ENCODE data around the gene ZC3H14.

ZC3H14 gene

DNA sequence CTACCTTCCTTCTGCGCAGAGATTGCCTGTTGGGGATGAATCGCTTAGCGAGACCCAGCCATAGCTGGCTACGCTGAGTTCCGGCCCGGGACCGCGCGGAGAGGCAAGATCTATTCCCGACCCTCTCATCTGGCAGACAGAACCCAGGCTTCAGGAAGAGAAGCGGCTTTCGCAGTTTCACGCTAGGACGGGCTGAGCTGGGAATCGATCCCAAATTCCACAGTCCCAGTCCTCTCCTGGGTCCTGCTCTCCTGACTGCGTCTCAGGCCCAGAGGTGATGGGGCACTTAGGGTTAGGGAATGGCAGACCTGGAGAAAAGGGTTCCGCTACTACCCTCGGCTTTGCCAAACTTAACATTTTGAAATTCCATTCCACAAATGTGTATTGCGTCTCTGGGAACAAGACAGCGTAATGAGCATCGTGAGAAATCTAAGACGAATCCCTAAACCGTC is 10.8 kb upstream of the ZC3H14 start:
- DNase-seq: no peak

- no peak for DNase-seq
These were observed 10.0 kb upstream of the ZC3H14 start for GRCh38 chr14:88552876-88553275.

DNA sequence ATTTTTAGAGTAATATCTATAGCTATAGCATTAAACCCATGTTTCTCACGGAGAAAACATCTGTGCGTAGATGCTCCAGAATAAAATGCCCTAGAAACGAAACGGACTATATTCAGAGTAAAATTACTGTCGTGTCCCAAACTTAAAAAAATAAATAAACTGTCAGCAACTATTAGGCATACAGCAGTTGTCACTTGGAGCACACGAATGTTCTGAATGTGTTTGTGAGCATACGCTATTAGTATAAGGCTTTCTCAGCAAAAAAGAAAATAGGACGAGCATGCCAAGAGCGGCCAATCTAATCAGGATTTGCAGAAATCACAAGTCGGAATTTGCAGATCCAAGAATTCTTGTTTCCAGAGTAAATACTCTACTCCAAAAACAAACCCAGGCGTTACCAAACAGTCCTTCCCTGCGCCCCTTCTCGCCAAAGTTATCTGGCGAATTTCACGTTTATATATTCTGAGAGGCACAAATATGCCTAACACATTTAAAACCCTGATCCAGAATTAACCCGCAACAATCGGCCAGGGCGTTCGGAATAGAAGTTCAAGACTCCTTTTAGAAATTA is 8.9 kb upstream of the ZC3H14 start:
- no peak for DNase-seq

GRCh38 chr14:88554457-88555286 is 8.2 kb upstream of the ZC3H14 start, which contains the start of gene PTPN21:
PTPN21 (minus strand) TSS chr14:88555007; CDS start chr14:88550417, 4,590 bp downstream.
- peak; percentile 4 for DNase-seq

- no peak for DNase-seq
These were observed 6.3 kb upstream of the ZC3H14 start for GRCh38 chr14:88556581-88556980.

DNA sequence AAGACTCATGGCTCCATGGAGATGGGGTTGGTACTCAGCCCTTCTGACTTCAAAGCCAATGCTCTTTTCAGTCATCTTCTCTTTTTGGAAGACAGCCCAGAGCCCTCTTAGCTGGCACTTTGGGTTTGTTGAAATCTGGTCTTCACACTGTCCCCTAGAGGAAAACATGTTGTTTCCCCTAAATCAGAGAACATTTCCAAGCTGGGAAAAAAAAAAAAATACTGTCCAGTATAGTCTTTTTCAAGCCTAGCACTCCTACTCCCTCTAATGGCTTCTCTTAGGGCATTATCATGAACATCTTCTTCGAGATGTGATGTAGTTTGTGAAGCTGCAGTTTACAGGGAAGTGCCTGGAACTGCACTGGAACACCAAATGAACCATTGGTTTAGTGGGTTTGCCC is 3.0 kb upstream of the ZC3H14 start:
- DNase-seq: no peak

- no peak for DNase-seq
These were observed 356 bp upstream of the ZC3H14 start for GRCh38 chr14:88562532-88562830.

DNA sequence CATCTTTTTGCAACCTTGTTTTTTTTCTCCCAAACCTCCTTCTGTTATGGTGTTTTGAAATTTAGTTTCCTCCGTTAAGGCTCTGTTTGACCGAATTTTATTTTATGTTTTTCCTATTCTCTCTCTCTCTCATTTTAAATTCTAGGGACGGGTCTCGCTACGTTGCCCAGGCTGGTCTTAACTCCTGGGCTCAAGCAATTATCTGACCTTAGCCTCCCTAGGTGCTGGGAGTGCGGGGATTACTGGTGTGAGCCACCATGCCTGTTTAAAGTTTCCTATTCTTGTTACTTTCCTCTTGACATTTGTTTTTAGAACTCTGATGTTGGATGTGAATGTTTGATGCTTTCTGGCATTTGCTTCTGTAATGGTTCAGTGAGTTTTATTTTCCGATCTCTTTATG is 1.0 kb downstream of the ZC3H14 start:
- DNase-seq: no peak

- DNase-seq: no peak
These were observed 2.6 kb downstream of the ZC3H14 start for GRCh38 chr14:88565427-88565826.

GRCh38 chr14:88568196-88568595 is 5.4 kb downstream of the ZC3H14 start:
- DNase-seq: no peak

- DNase-seq: no peak
These were observed 9.3 kb downstream of the ZC3H14 start for GRCh38 chr14:88572117-88572516.

GRCh38 chr14:88576222-88576621 is 13.4 kb downstream of the ZC3H14 start:
- DNase-seq: no peak

GRCh38 chr14:88584451-88584850 is 21.6 kb downstream of the ZC3H14 start:
- DNase-seq: no peak

- no peak for DNase-seq
These were observed 25.2 kb downstream of the ZC3H14 start for GRCh38 chr14:88588081-88588480.

DNA sequence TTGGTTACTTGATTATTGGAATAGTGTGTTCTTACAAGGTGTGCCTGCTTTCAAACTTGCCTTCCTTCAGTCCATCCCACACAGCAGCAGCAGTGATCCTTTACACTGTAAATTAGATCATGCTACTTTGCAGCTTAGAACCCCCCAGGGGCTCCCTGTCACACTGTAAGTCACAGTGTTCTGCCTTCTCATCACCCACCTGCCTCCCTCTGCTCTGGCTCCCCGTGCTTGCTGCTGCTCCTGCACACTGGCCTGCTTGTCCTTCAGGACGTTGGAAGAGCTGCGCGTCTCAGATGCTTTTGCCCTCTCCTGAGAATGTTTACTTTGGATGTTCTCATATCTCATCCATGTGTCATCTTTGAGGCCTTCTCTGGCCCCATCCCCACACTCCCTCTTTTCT is 27.3 kb downstream of the ZC3H14 start:
- DNase-seq: no peak

DNA sequence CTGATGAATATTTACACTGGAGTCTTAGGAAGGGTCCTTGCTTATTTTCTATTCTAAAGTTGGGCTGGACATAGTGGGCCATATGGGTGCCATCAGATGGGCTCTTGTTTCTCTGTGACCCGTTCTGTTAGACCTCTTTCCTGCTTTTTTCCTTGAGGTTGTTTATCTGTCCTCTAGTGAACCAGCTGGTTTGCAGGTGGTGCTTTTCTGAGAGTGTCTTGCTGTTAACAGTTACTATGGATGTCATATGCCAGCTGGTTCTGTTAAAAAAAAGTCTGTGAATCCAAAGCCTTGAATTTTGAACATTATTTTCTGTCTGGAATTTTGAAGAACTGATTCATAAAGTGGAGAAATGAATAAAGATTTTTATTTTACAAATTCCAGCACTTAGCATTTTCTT is 29.2 kb downstream of the ZC3H14 start:
- DNase-seq: no peak

DNA sequence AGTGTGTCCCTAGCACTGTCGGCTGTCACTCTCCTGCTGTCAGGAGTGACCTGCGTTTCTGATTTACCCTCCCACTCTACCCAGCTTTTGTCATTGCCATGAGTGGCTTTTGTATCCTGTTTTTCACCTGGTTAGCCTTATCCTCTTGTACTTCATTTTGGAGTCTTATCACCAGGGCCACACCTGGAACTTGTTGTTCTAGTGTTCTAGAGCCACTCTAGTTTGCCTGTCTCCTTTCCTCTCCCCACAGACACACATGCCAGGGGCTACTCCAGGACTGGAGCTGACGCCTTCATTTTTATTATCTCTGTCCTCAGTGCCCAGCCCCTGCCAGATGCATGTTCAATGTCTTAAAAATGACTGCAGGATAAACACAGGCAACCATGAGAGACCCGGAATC is 34.2 kb downstream of the ZC3H14 start:
- DNase-seq: no peak

- DNase-seq: no peak
These were observed 34.8 kb downstream of the ZC3H14 start for GRCh38 chr14:88597601-88598000.

DNA sequence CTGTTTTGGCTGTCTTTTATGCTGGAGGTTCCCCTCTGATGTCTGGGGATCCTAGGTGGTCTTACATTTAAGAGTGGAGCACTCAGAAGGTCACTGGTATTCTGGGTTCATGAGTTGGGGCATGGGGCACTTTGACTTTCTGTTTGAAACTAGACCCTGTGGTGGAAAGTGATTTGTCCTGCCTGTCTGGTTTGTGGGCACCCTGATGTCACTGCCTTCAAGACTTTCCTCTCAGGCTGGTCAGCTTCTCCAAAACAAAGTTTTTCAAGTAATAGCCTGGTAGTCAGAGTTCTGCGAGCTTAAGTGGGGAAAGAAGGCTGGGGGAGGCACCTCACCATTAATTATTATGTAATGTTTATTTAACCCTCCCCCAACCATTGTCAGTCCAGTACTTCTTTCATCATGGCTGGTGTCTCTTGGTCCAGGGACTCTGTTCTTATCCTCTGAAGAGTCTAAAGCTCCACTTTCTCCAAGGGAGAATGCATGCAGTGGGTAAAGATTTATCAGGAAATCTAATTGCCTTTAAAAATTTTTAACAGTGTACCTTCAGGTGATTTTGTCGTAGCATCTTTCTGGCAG is 35.3 kb downstream of the ZC3H14 start:
- no peak for DNase-seq

DNA sequence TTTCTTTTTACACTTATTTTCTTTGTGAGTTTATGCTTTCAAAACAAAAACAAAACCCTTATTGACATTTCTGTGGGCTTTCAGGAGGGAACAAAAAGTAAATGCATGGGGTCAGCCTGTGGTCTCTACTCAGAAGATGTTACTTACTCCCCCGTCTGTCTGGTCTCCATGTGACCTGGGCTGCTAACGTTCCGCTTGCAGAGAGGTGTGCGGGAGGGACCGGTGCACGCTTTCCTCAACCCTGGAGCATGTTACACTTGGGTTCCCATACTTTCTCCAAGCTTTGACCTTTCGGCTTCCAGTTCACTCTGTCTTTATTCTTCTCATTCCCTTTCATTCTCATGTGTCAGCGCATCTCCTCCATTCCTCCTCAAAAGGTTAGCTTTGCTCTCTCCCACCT is 36.5 kb downstream of the ZC3H14 start:
- no peak for DNase-seq

- no peak for DNase-seq
These were observed 37.1 kb downstream of the ZC3H14 start for GRCh38 chr14:88599761-88600439.

DNA sequence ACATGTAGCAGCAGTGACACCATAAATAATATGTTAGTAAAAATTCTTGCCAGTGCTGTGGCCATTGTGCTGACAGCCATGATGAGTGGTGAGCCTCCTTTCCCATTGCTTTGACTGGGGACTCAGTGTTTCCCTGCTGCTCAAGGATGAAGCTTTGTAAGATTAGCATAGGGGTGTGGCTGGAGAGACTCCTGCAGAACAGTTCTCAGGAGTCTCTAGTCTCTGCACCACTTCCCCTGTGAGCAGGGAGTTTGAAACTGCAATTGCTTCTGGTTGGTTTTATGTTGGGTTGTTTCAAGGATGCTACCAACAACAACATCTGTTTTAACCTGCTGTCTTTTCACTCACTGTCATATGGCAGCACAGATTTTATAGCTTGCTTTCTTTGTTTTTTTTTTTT is 41.4 kb downstream of the ZC3H14 start:
- no peak for DNase-seq

- no peak for DNase-seq
These were observed 42.8 kb downstream of the ZC3H14 start for GRCh38 chr14:88605594-88605993.

DNA sequence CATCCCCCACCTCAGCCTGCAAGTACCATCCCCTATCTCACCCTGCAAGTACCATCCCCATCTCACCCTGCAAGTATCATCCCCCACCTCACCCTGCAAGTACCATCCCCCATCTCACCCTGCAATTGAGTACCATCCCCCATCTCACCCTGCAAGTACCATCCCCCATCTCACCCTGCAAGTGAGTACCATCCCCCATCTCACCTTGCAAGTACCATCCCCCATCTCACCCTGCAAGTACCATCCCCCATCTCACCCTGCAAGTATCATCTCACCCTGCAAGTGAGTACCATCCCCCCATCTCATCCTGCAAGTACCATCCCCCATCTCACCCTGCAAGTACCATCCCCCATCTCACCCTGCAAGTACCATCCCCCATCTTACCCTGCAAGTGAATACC is 45.0 kb downstream of the ZC3H14 start:
- no peak for DNase-seq
